8988T (cell line): ENCODE data around the gene SFR1.

Experiments used
- DNase-seq: peaks from one replicate; pipeline ENCODE4 v3.0.0; 2011

Gene SFR1

DNA sequence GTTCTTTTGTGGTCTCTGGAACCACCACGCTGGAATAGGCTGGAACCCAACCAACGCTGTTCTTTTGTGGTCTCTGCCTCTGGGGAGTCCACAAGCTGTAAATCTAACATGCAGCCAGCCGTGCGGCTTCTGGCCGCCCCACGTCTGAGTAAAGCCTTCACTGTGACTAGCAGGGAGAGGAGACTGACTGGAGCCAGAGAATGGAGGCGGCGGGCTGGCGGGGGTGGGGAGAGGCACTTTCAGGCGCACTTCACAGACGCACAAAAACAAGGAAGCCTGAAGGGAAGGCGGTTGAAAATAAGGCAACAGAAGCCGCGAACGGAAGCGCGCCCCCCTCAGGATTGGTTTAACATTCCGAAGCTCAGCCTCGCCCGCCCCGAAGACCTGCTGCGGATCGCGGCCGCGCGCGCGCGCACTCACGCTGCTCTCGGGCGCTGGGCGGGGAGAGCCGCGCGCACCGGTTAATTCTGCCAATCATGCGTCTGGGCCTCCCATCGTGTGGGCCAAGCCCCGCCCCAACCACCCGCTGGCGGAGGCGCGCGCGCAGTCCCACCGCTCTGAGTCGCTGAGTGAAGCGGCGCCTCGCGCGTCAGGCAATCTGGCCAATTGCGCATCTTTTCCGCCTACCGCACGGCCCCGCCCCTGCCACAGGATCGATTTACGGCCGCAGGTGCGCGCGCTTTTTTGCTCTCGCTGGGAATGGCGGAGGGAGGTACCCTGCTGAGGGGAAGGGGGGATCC lies at the start of gene SFR1:
TSS of gene SFR1 (plus strand) at position 687 of the 740 bp plus-strand sequence. CDS start at position 700, 13 bp downstream.
- DNase-seq, result peak; percentile 53

DNA sequence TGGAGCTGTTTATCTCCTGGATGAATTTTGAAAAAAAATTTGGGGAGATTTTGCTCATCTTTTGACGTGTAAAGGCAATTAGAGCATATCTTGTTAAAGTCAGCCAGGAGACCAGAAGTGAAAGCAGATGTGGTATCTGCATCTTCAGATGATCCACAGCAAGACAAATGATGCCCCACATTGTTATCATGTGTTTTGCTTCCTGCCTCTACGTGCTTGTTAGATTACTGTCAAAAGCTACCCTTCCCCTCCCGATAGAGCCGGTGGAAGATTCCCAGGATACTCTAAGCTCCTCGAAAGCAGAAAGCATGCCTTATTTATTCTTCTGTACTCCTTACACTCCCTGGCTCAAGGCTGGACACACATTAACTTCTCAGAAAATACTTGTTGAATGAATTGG lies 49.2 kb upstream of the SFR1 start:
- DNase-seq, result no peak

DNA sequence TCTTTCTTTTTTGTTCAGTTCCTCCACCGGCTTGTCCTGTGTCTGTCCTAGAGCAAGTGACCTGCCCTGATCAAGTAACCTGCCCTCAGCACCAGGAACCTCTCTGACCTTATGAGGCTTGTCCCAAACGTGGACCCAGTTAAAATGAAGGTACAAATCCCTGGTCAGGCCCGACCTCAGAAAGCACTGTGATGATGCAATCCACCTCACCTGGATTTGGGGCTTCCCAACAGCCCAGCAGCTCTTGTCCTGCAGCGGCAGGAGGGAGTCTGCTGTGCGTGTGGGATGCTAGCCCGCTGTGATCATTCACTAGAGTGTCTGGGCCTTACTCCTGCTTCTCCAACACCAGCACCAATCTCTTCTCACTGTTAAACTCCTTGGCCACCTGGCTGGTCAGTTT lies 47.5 kb upstream of the SFR1 start:
- no peak for DNase-seq

GRCh38 chr10:104076743-104077160 lies 45.2 kb upstream of the SFR1 start:
- no peak for DNase-seq

DNA sequence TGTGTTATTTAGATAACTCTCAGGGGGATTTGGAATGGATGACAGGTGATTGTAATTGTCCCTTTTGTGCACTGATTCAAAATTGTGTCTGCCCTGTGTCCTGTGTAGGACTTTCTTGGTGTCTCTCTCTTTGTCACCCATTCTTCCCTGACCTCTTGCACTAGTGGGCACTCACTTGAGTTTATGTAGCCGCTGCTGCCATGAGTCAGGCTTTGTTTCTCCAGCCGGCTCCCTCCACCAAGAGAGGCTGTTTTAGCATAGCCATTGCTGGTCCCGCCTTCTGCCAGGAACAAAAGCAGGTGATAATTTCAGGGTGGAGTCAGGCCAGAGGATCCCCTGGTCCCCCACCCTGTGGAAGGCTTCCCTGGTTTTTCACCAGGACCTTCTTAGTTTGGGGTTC lies 44.7 kb upstream of the SFR1 start:
- DNase-seq, result no peak

DNA sequence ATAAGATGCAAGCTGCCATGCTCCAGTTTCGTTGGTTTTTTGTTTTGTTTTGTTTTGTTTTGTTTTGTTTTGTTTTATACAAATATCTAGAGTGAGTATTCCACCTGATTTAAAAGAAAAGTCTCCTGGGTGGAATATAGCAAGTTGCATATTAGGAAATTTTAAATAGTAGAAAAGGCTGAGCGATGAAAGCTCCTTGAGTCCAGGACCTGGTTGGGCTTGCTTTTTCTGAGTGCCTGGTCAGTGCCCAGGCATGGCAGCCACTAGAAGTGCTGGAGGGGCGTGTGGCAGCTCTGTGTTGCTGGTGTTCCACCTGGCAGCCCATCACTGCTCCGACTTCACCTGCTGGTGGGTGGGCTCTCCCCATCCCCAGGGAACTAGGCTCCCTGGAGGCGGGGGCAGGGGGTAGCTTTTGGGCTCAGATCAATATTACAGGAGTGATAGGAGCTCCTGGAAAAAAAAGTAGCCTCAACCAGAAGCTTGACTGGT lies 44.3 kb upstream of the SFR1 start:
- DNase-seq, result no peak

- DNase-seq, result no peak
These were observed 41.2 kb upstream of the SFR1 start for GRCh38 chr10:104080762-104081161.

DNA sequence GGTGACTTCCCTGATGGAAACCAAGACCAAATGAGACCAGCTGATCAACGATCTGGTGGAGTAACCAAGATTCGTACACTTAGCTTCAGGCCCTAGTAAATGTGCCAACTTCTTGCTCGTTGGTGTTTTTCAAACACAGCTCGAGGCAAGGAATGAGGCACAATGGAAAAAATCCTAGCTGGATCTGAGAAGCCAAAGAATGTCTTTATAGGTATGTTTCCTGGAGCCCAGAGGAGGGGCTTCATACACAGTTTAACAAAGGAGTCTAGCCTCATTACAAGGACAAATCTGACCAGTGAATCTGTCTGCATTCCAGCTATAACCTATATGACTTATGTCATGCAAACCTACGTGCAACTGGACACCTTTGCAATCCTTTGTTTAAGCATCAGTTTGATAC lies 40.0 kb upstream of the SFR1 start:
- DNase-seq, result no peak

DNA sequence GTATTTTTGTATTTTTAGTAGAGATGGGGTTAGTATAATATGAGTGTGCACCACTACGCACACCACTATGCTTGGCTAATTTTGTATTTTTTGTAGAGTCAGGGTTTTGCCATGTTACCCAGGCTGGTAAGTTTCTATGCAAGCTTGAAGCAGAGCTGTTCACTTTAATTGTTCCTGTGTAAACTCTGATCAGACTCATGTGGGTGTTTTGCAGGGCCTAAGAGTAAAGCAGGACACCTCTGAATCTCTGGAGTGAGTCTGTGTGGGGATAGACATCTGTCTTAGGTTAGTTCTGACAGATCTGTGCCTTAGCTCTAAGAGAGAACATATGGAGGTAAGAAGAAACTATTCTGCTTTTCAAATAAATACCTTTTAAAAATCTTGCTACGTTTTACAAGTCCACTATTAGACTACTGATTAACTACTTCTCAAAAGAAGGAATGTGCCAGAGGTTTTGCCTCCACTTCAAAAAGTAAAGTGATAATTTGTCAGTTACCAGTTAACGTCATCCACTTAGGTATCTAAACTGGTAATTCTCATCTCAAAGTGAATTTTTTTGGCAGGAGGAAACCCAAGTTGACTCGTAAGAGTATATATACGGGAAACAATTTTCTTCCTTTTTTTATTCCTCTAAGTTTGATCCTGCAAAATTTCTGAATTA lies 37.4 kb upstream of the SFR1 start:
- DNase-seq, result no peak

GRCh38 chr10:104085801-104086400 lies 36.1 kb upstream of the SFR1 start, which contains the start of gene COL17A1:
TSS of gene COL17A1 (minus strand) at chr10:104085880. CDS start at chr10:104080673, 5,207 bp downstream.
- no peak for DNase-seq

- DNase-seq, result no peak
These were observed 33.7 kb upstream of the SFR1 start for GRCh38 chr10:104088239-104088638.

DNA sequence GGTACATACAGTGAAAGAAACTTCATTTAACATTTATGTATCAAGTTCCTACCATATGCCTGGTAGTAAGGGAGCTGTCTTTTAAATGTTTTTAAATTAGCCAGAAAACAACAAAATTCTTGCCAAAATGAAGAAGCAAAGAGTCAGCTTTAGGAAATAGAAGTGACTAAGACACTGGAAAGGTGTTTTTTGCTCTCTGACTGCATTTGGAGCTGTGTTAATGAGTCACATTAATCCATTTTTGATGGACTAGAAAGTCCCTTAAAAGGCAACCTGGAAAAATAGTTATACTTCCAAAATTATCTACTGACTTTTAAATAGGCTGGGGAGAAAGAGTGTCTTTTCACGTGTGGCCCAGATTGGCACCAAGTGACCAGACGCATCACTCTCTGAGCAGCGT lies 32.4 kb upstream of the SFR1 start:
- no peak for DNase-seq

DNA sequence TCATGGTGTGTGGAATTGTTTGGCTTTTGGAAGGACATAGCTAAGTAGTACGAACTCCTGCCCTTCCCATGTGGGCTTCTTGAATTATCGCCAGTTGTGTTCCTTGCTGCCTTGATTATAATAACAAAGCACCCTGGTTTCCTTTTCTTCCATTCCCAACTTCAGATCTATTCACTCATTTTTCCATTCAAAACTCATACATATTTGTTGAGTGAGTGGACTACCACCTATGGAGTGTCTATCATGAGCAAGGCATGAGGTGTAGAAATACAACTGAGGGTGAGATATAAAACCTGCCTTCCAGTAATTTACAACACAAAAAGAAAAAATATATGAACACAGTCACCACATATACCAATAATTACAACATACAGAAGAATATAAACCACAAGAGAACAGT lies 31.4 kb upstream of the SFR1 start:
- no peak for DNase-seq

GRCh38 chr10:104092749-104093148 lies 29.2 kb upstream of the SFR1 start:
- no peak for DNase-seq

- no peak for DNase-seq
These were observed 25.3 kb upstream of the SFR1 start for GRCh38 chr10:104096692-104097091.

DNA sequence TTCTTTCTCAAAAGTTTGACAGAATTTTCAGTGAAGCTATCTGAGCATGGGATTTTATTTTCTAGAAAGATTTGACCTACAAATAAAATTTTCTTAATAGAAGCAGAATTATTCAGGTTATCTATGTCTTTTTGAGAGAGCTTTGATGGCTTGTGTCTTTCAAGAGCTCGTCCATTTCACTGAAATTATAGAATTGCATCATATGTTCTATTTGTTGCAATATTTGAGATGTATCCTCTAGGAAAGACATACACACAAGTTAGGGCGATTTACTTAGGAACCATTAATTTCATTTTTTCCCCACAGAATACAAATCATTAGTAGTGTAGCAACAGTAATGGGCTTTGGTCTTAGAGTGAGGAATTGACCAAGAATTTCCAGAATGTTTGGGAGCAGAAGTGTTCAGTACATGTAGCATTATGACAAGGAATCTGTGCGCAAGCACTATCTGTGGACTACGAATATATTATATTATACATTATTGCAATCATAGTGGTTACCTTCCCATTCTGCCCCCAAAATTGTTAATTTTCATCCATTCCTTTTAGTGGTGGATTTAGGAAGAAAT lies 23.5 kb upstream of the SFR1 start:
- DNase-seq, result no peak

DNA sequence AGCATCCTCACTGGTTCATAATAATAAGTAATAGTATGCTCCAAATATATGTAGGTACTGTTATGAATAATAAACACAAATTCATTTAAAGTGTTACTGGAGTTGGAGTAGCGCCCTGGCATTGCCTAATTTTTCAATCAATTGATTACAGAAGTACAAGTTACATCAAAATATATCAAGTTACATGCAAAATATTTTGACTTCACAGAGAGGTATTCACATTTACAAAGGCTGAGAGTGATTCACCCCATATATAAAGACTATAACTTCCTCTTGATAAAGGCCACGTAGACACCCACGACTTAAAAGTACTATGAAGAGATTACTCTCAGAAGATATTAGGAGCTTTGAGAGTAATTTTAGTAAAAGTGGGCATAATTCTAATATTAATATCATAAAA lies 22.7 kb upstream of the SFR1 start:
- DNase-seq, result no peak

DNA sequence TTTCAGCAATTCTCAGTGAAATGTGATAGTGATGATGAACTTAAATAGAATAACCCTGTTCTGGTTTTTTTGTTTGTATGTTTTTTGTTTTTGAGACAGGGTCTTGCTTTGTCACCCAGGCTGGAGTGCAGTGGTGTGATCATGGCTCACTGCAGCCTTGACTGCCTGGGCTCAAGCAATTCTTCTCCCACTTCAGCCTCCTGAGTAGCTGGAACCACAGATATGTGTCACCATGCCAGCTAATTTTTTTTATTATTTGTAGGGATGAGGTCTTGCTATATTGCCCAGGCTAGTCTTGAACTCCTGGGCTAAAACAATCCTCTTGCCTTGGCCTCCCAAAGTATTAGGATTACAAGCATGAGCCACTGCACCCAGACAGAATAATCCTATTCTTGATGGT lies 22.0 kb upstream of the SFR1 start:
- no peak for DNase-seq

- DNase-seq, result no peak
These were observed 21.2 kb upstream of the SFR1 start for GRCh38 chr10:104100795-104101194.

DNA sequence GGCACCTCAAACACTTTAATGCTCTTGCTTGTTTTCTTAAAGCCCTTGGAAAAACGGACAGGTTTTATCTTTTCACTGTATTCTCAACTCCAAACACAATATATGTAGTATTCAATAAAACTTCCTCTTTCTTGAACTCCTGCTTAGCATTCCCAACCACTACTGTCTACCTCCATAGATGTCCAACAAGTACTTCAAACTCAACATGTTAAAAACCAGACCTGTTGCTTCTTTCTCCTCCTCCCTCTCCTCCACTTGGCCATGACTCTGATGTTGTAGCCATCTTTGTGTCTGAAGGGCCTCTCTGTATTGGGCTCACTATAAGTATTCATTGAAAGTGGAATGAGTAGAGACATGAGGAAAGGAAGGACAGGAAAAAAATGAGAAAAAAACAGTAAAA lies 20.1 kb upstream of the SFR1 start:
- no peak for DNase-seq

GRCh38 chr10:104103956-104104355 lies 18.0 kb upstream of the SFR1 start:
- no peak for DNase-seq

DNA sequence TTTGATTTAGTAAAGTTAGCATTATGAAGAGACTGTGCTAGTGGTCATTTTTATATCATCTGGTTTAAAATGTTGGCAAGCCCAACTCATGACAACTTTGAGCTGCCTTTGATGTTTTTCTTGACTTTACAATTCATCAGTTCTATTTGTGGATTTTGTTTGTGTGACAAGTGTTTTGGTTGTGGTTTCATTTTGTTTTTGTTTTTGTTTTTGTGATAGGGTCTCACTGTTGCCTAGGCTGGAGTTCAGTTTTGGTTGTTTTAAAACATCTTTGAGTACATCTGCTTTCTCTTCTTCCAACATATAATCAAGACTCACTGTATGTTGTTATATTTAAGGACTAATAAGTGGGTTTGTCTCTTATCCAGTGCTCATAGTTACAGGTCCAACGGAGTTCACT lies 17.6 kb upstream of the SFR1 start:
- no peak for DNase-seq

- DNase-seq, result no peak
These were observed 17.0 kb upstream of the SFR1 start for GRCh38 chr10:104104926-104105325.
